Gastroesophageal sphincter (tissue), 3 donors: ENCODE measurements around the gene SMPD3.

Experiments used
- POLR2A ChIP-seq, 2 donors: fragments of 450-650 bp; IDR thresholded peaks; one replicate each; pipeline ENCODE4 v1.6.1; 2017; ENCODE audit warnings: antibody characterized with exemption in 2 of 2, mild to moderate bottlenecking in 2 of 2, moderate library complexity in 1 of 2
- POLR2AphosphoS5 ChIP-seq: sonication (generic); formaldehyde crosslinking; IDR thresholded peaks from one replicate; pipeline ENCODE4 v1.6.1; 2017; ENCODE audit warnings: antibody characterized with exemption
- TF ChIP-seq, protein P1 (sequence below), 4 experiments: fragments of 200-600 bp in 2 of 4; fragments of 450-650 bp in 2 of 4; sonication (generic) in 1 of 4; IDR thresholded peaks; one replicate each; pipeline ENCODE4 v1.5.1; 2017 to 2019; ENCODE audit warnings: antibody characterized with exemption in 4 of 4, mild to moderate bottlenecking in 2 of 4, moderate library complexity in 2 of 4

DNA sequence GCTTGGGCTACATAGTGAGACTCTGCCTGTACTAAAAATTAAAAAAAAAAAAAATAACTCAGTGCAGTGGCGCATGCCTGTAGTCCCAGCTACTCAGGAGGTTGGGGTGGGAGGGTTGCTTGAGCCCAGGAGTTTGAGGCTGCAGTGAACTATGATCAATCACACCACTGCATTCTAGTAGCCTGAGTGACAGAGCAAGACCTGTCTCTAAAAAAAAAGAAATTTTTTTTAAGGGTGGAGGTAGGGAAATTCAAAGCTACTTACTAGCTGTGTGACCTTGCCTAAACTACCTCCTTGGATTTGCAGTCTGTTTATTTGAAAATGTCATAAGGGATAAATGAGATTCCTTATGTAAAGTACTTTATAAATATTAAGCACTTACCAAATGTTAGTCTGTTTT is 3.4 kb upstream of the SMPD3 start:
- TF ChIP-seq, protein P1, sequence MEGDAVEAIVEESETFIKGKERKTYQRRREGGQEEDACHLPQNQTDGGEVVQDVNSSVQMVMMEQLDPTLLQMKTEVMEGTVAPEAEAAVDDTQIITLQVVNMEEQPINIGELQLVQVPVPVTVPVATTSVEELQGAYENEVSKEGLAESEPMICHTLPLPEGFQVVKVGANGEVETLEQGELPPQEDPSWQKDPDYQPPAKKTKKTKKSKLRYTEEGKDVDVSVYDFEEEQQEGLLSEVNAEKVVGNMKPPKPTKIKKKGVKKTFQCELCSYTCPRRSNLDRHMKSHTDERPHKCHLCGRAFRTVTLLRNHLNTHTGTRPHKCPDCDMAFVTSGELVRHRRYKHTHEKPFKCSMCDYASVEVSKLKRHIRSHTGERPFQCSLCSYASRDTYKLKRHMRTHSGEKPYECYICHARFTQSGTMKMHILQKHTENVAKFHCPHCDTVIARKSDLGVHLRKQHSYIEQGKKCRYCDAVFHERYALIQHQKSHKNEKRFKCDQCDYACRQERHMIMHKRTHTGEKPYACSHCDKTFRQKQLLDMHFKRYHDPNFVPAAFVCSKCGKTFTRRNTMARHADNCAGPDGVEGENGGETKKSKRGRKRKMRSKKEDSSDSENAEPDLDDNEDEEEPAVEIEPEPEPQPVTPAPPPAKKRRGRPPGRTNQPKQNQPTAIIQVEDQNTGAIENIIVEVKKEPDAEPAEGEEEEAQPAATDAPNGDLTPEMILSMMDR (IDR thresholded peaks at IDR 0.05) = no peak
- no peak for TF ChIP-seq POLR2A (IDR thresholded peaks at IDR 0.05)
- no peak for TF ChIP-seq POLR2AphosphoS5
